Measurements from ENCODE around the gene NR4A2. TPM values are rescaled to one million over a fixed set of nuclear protein-coding genes. Genes with fewer than 3 reads are reported as not detected.

NR4A2 gene
- polyA plus RNA-seq, 4 donors: 0.53 to 3.1 (median 0.84) TPM

Other genes with a start within 250 kb of the NR4A2 start
- gene GPD2, start 103.7 kb upstream of the NR4A2 start, polyA plus RNA-seq (ENCODE audit: insufficient read length in 4 of 4): 10 to 100 TPM; 19.5 to 25.5 (median 22.8) TPM

Measured in right renal pelvis (tissue), 4 donors.